PFSK-1 (cell line): Measurements from ENCODE around the gene LBHD1.

Experiments used
- FOXP2 ChIP-seq: optimal IDR thresholded peaks from 2 replicates; pipeline ENCODE3; 2011; ENCODE audit warnings: borderline replicate concordance, control low read depth, inconsistent platforms; ENCODE audit not compliant: insufficient read depth; ENCODE audit errors: extremely low read length, extremely low read depth
- POLR2AphosphoS5 ChIP-seq: IDR thresholded peaks from 2 replicates; pipeline ENCODE4 v1.6.1; 2012; ENCODE audit warnings: low read depth, mild to moderate bottlenecking, control low read depth, low read length, moderate library complexity
- REST ChIP-seq, 2 experiments: IDR thresholded peaks; 2 replicates each; pipeline versions ENCODE4 v1.6.1 to v1.8.0; 2011 to 2012; ENCODE audit warnings: low read depth in 2 of 2, low read length in 2 of 2, control low read depth in 1 of 2, inconsistent platforms in 1 of 2, mild to moderate bottlenecking in 1 of 2, moderate library complexity in 1 of 2; ENCODE audit not compliant: insufficient read depth in 1 of 2
- SIN3A ChIP-seq: IDR thresholded peaks from 2 replicates; pipeline ENCODE4 v1.6.1; 2012; ENCODE audit warnings: mild to moderate bottlenecking, low read length, moderate library complexity, borderline replicate concordance; ENCODE audit not compliant: insufficient read depth
- TAF1 ChIP-seq: IDR thresholded peaks from 2 replicates; pipeline ENCODE4 v1.6.1; 2012; ENCODE audit warnings: low read length, control low read depth, borderline replicate concordance; ENCODE audit not compliant: insufficient read depth

The LBHD1 gene

DNA sequence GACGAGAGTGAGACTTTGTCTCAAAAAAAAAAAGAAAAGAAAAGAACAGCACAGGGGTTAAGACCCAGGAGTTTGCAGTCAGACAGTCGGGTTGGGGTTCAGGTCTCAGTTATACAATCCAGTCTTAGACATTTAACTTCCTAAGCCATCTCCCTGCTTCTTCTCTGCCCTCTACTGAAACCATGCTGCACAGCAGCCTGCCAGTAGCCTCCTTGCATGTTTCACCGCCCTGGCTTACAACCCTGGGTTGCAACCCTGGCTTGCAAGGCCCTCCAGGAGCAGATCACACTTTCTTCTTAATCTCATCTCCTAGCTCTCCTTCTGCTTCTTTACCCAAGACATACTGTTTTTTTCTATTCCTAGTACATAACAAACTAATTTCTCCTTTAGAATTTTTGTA, 44.4 kb downstream of the LBHD1 start:
- no peak for TF ChIP-seq REST (IDR thresholded peaks at IDR 0.05; ENCODE audit: insufficient read depth in 1 of 2, low read depth in 2 of 2, low read length in 2 of 2)
- TF ChIP-seq TAF1: no peak
- TF ChIP-seq POLR2AphosphoS5: no peak
- no peak for TF ChIP-seq FOXP2
- no peak for TF ChIP-seq SIN3A

DNA sequence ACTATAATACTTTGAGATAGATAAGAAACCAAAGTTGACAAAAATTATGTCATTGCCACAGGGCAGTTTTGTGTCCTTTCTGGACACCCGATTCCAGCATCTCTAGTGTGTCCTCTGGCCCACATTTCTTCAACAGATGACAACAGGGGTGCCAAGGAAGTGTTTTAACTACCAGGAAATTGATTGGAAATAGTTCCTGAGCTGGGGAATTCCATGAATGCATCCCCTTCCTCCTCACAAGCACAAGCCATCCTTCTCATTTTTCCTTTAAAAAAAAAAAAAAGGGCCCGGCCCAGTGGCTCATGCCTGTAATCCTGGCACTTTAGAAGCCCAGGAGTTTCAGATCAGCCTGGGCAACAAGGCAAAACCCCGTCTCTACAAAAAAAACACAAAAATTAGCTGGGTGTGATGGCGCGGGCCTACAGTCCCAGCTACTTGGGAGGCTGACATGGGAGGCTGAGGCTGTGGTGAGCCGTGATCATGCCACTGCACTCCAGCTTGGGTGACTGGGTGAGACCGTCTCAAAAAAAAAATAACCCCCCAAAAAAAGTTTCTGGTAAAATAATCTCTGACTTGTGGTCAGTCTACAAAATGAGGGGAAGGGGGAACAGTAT, 49.5 kb downstream of the LBHD1 start:
- TF ChIP-seq FOXP2: no peak
- no peak for TF ChIP-seq SIN3A
- no peak for TF ChIP-seq REST (IDR thresholded peaks at IDR 0.05; ENCODE audit: insufficient read depth in 1 of 2, low read depth in 2 of 2, low read length in 2 of 2)
- no peak for TF ChIP-seq POLR2AphosphoS5
- TF ChIP-seq TAF1: no peak

DNA sequence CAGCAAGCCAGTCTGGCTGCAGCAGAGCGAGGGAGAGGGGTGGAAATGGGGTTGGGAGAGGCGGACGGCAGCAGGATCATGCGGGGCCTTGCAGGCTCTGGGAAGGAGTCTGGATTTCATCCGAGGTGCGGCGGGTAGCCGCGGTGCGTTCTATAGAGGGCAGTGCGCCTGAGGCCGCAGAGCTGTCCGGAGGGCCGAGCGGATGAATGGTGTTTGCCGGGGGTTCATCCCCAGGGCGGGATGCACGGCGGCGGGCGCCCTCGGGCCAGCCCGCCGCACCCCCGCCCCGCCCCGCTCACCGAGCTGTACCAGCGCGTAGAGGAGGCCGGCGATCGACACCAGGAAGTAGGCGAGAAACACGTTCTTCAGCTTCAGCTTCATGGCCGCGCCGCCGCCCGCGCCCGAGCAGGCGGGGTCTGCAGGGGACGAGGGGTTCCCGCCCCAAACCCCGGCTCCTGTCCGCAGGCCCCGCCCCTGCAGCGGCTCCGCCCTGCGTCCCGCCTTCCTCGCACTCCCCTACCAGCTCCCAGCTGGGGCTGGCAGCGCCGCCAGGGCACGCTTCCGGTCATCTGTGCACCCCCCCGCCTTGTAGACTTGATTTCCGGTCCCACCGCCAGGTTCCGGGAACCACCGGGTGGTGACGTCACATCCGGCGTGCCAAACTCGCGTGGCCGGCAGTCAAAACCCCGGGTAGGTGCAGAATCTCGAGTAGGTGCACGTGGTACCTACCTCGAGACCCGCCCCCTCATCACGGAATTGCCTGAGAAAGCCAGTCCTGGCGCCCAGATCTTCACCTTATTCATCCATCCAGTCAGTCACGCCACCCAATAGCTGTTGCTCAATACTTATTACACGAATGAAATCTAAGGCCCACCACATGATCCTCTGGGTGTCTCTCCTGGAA, 50.2 kb downstream of the LBHD1 start, which contains the start of gene B3GAT3:
B3GAT3 (minus strand) TSS at position 420 of the 904 bp plus-strand sequence; CDS start at position 381, 39 bp downstream.
- TF ChIP-seq REST (IDR thresholded peaks at IDR 0.05; ENCODE audit: insufficient read depth in 1 of 2, low read depth in 2 of 2, low read length in 2 of 2): peak in 1 of 2 experiments; percentile 10; a peak in 2 of 4 replicates
- peak; percentile 95; the same call in 1 of the 2 replicates for TF ChIP-seq SIN3A
- no peak; the same call in 1 of the 2 replicates for TF ChIP-seq TAF1
- TF ChIP-seq POLR2AphosphoS5: peak; percentile 93
- peak; percentile 98 for TF ChIP-seq FOXP2

GRCh38 chr11:62621027-62621566, 51.0 kb downstream of the LBHD1 start:
- TF ChIP-seq FOXP2 (no peak), SIN3A (no peak), POLR2AphosphoS5 (no peak), TAF1 (no peak), REST (IDR thresholded peaks at IDR 0.05; ENCODE audit: insufficient read depth in 1 of 2, low read depth in 2 of 2, low read length in 2 of 2) (no peak)
